SU-DHL-6 (cell line): ENCODE results near the gene SLC39A11.

ENCODE experiments used
- EZH2phosphoT487 ChIP-seq: fragments of 200-600 bp; sonication (generic), shearing (Covaris generic); conservative IDR thresholded peaks from 2 replicates; pipeline ENCODE4 v1.6.1; 2018; ENCODE audit warnings: mild to moderate bottlenecking, antibody characterized with exemption, low read length, moderate library complexity, mixed read lengths
- TF ChIP-seq, protein P1 (sequence below): fragments of 200-600 bp; sonication (generic); IDR thresholded peaks from one replicate; pipeline ENCODE4 v1.5.1; 2017; ENCODE audit warnings: antibody characterized with exemption, mild to moderate bottlenecking, low read length, moderate library complexity; ENCODE audit not compliant: insufficient read depth, poor library complexity, severe bottlenecking

DNA sequence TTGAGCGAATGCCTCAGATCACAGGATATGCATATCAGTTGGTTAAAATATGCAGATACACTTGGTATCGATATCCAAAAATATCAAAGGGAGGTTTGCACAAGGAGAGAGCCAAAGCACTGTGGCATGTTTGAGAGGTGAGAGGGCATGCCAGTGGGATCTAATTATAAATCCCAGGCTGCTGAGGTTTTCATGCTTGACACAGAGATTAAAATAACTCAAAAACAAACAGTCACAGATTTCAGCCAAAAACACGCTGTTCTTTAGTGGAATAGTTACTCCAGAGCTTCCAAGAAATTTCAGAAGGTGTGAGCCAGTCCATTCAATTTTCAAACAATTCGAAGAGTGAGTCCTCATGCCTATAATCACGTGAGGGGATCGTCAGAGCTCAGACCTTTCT lies 493.8 kb downstream of the SLC39A11 start:
- TF ChIP-seq, protein P1, sequence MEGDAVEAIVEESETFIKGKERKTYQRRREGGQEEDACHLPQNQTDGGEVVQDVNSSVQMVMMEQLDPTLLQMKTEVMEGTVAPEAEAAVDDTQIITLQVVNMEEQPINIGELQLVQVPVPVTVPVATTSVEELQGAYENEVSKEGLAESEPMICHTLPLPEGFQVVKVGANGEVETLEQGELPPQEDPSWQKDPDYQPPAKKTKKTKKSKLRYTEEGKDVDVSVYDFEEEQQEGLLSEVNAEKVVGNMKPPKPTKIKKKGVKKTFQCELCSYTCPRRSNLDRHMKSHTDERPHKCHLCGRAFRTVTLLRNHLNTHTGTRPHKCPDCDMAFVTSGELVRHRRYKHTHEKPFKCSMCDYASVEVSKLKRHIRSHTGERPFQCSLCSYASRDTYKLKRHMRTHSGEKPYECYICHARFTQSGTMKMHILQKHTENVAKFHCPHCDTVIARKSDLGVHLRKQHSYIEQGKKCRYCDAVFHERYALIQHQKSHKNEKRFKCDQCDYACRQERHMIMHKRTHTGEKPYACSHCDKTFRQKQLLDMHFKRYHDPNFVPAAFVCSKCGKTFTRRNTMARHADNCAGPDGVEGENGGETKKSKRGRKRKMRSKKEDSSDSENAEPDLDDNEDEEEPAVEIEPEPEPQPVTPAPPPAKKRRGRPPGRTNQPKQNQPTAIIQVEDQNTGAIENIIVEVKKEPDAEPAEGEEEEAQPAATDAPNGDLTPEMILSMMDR: no peak
- TF ChIP-seq EZH2phosphoT487: no peak
